GM18508 (cell line): ENCODE measurements around the gene PDXDC1.
"Not testable (repeated sequence)": the region's sequence is repeated elsewhere in the genome, so short reads cannot be mapped to it uniquely, and the experiment has no call there.

Source experiments
- ATAC-seq: cut with Tn5 transposase; IDR thresholded peaks from one replicate; pipeline ENCODE4 v1.9.1; 2021; ENCODE audit warnings: moderate number of reproducible peaks; ENCODE audit not compliant: insufficient read depth, unreplicated experiment

Gene PDXDC1

GRCh38 chr16:15146264-15146662 is 171.4 kb downstream of the PDXDC1 start:
- not testable (repeated sequence) for ATAC-seq

GRCh38 chr16:15148831-15149230 is 174.0 kb downstream of the PDXDC1 start:
- ATAC-seq, result not testable (repeated sequence)

- ATAC-seq, result not testable (repeated sequence)
These were observed 174.4 kb downstream of the PDXDC1 start for GRCh38 chr16:15149260-15149659.

GRCh38 chr16:15154005-15154404 is 179.2 kb downstream of the PDXDC1 start:
- not testable (repeated sequence) for ATAC-seq

- not testable (repeated sequence) for ATAC-seq
These were observed 180.1 kb downstream of the PDXDC1 start for GRCh38 chr16:15154650-15155562.

- ATAC-seq, result not testable (repeated sequence)
These were observed 182.8 kb downstream of the PDXDC1 start for GRCh38 chr16:15157644-15158043.

GRCh38 chr16:15159671-15160070 is 184.8 kb downstream of the PDXDC1 start:
- not testable (repeated sequence) for ATAC-seq

- ATAC-seq, result not testable (repeated sequence)
These were observed 185.7 kb downstream of the PDXDC1 start for GRCh38 chr16:15160571-15160970.

GRCh38 chr16:15163055-15163454 is 188.2 kb downstream of the PDXDC1 start:
- ATAC-seq, result not testable (repeated sequence)

- ATAC-seq, result not testable (repeated sequence)
These were observed 191.4 kb downstream of the PDXDC1 start for GRCh38 chr16:15166177-15166576.

GRCh38 chr16:15168303-15168702 is 193.5 kb downstream of the PDXDC1 start:
- ATAC-seq, result not testable (repeated sequence)

- ATAC-seq, result not testable (repeated sequence)
These were observed 194.3 kb downstream of the PDXDC1 start for GRCh38 chr16:15168953-15169652.

GRCh38 chr16:15179909-15180308 is 205.1 kb downstream of the PDXDC1 start:
- ATAC-seq, result not testable (repeated sequence)

GRCh38 chr16:15180946-15181345 is 206.1 kb downstream of the PDXDC1 start:
- not testable (repeated sequence) for ATAC-seq

- not testable (repeated sequence) for ATAC-seq
These were observed 209.2 kb downstream of the PDXDC1 start for GRCh38 chr16:15184000-15184399.
